Uterus (tissue), 2 donors: Measurements from ENCODE around the gene CPN1.

Source experiments
- CTCF ChIP-seq, 4 experiments: fragments of 200-600 bp in 2 of 4; fragments of 450-650 bp in 2 of 4; sonication (generic) in 2 of 4; IDR thresholded peaks; one replicate each; pipeline ENCODE4 v1.5.1; 2016 to 2019; ENCODE audit warnings: antibody characterized with exemption in 4 of 4, mild to moderate bottlenecking in 2 of 4, moderate library complexity in 1 of 4
- POLR2A ChIP-seq, 2 donors: fragments of 450-650 bp; IDR thresholded peaks; one replicate each; pipeline ENCODE4 v1.6.1; 2016; ENCODE audit warnings: antibody characterized with exemption in 2 of 2, mild to moderate bottlenecking in 1 of 2, moderate library complexity in 1 of 2

DNA sequence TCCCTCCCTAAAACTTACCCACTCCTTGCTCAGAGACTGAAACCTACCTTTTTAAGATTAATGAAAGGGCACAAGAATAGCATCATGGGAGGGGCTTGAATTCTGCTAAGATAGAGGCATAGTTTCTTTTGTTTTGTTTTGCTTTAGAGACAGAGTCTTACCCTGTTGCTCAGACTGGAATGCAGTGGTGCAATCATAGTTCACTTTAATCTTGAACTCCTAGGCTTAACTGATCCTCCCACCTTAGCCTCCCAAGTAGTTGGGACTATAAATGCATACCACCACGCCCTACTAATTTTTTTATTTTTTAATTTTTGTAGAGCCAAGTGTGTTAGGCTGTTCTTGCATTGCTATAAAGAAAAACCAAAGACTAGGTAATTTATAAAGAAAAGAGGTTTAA, 54.3 kb downstream of the CPN1 start:
- no peak for TF ChIP-seq CTCF (IDR thresholded peaks at IDR 0.05)
- TF ChIP-seq POLR2A (IDR thresholded peaks at IDR 0.05): no peak
